GM12873 (cell line): ENCODE results near the gene SH3PXD2A.

Experiments
- CTCF ChIP-seq: IDR thresholded peaks from 2 replicates; pipeline ENCODE4 v1.5.1; 2012; ENCODE audit warnings: low read depth, mild to moderate bottlenecking, moderate library complexity, low read length, control low read depth; ENCODE audit not compliant: insufficient read depth; ENCODE audit errors: missing control alignments

The SH3PXD2A gene

GRCh38 chr10:103645141-103646054, 210.0 kb downstream of the SH3PXD2A start:
- TF ChIP-seq CTCF: no peak

- TF ChIP-seq CTCF: no peak
Measured at GRCh38 chr10:103643381-103643780, 212.0 kb downstream of the SH3PXD2A start.

- no peak for TF ChIP-seq CTCF
Measured at GRCh38 chr10:103641326-103641725, 214.1 kb downstream of the SH3PXD2A start.

GRCh38 chr10:103640436-103641181, 214.8 kb downstream of the SH3PXD2A start:
- no peak for TF ChIP-seq CTCF

- TF ChIP-seq CTCF: no peak
Measured at GRCh38 chr10:103638948-103639347, 216.4 kb downstream of the SH3PXD2A start.

GRCh38 chr10:103637927-103638557, 217.3 kb downstream of the SH3PXD2A start:
- TF ChIP-seq CTCF: no peak

- no peak for TF ChIP-seq CTCF
Measured at GRCh38 chr10:103637011-103637410, 218.4 kb downstream of the SH3PXD2A start.
